CD4-positive, alpha-beta T cell (primary cell): Measurements from ENCODE around the gene KIF26B. TPM values are rescaled to one million over a fixed set of nuclear protein-coding genes. Genes with fewer than 3 reads are reported as not detected.
"Not testable (repeated sequence)": the region's sequence is repeated elsewhere in the genome, so short reads cannot be mapped to it uniquely, and the experiment has no call there.

Source experiments
- ATAC-seq: fragments of 200-7000 bp; cut with Tn5 transposase; one replicate; pipeline ENCODE4 v1.10.0; 2022; ENCODE audit warnings: mild to moderate bottlenecking; ENCODE audit not compliant: poor library complexity
- CTCF ChIA-PET: fragments of 350-600 bp; sonication (Branson Sonifier 250); formaldehyde crosslinking; loops from one replicate; lab custom pipeline; 2021; ENCODE audit warnings: antibody characterized with exemption, inconsistent platforms; lab: Charles Lee
- POLR2A ChIA-PET: fragments of 350-600 bp; sonication (Branson Sonifier 250); formaldehyde crosslinking; loops from one replicate; lab custom pipeline; 2021; ENCODE audit warnings: antibody characterized with exemption, inconsistent platforms; lab: Charles Lee
- DNase-seq, 14 experiments: peaks; one replicate each; pipeline ENCODE4 v3.0.0-alpha.2; 2013 to 2020; ENCODE audit warnings: mixed read lengths in 2 of 14
- H3K27ac ChIP-seq, 2 donors: one replicate each; pipeline versions ENCODE4 v1.5.1 to v1.7.0; 2013; ENCODE audit warnings: low read length in 2 of 2, low read depth in 1 of 2, mild to moderate bottlenecking in 1 of 2
- H3K27me3 ChIP-seq, 2 experiments: 1 replicate in 1 of 2; 2 replicates in 1 of 2; pipeline versions ENCODE4 v1.6.1 to v1.7.0; 2013; ENCODE audit warnings: low read length in 2 of 2, control low read depth in 1 of 2, mild to moderate bottlenecking in 1 of 2, moderate library complexity in 1 of 2; ENCODE audit not compliant: insufficient read depth in 2 of 2, control insufficient read depth in 1 of 2
- H3K36me3 ChIP-seq: one replicate; pipeline ENCODE4 v1.6.1; 2013; ENCODE audit warnings: low read length, control low read depth; ENCODE audit not compliant: insufficient read depth
- H3K4me1 ChIP-seq: one replicate; pipeline ENCODE4 v1.6.1; 2013; ENCODE audit warnings: low read length, control low read depth; ENCODE audit not compliant: insufficient read depth
- H3K4me3 ChIP-seq: one replicate; pipeline ENCODE4 v1.5.1; 2013; ENCODE audit warnings: mild to moderate bottlenecking, low read length, moderate library complexity
- H3K9me3 ChIP-seq, 2 experiments: 1 replicate in 1 of 2; 2 replicates in 1 of 2; pipeline versions ENCODE4 v1.6.1 to v1.7.0; 2013; ENCODE audit warnings: low read length in 2 of 2, mild to moderate bottlenecking in 2 of 2, control low read depth in 1 of 2, moderate library complexity in 1 of 2; ENCODE audit not compliant: control insufficient read depth in 1 of 2, insufficient read depth in 1 of 2
- H3K27ac Mint-ChIP-seq: one replicate; pipeline ENCODE4 v1.8.0; 2020; ENCODE audit warnings: mixed read lengths
- H3K27me3 Mint-ChIP-seq: one replicate; pipeline ENCODE4 v1.8.0; 2021; ENCODE audit warnings: mixed read lengths
- H3K36me3 Mint-ChIP-seq: one replicate; pipeline ENCODE4 v1.8.0; 2021; ENCODE audit warnings: low read depth, mixed read lengths
- H3K4me1 Mint-ChIP-seq: one replicate; pipeline ENCODE4 v1.8.0; 2021; ENCODE audit warnings: low read depth, mixed read lengths
- H3K4me3 Mint-ChIP-seq: one replicate; pipeline ENCODE4 v1.8.0; 2020; ENCODE audit warnings: mild to moderate bottlenecking, mixed read lengths
- H3K9me3 Mint-ChIP-seq: one replicate; pipeline ENCODE4 v1.8.0; 2020; ENCODE audit warnings: mixed read lengths
- CTCF ChIP-seq: fragments of 200-600 bp; IDR thresholded peaks from one replicate; pipeline ENCODE4 v1.8.0; 2022; ENCODE audit warnings: antibody characterized with exemption, mild to moderate bottlenecking
- intact Hi-C, 2 experiments: fragments of 100-400 bp; cut with DNase I in 1 of 2; cut with micrococcal nuclease in 1 of 2; formaldehyde crosslinking; loops; one replicate each; pipeline versions ENCODE4 v1.15.1 to v1.9.0; 2023 to 2025; cut with DNase I, micrococcal nuclease
- total RNA-seq, 174 experiments: library from RNA in 2 of 174; stranded (reverse) in 2 of 174; gene quantifications; one replicate each; pipeline ENCODE4 v1.2.3 and lab custom pipeline; 2021 to 2026

KIF26B gene
- total RNA-seq, 2 experiments from 2014 or later, result 0.03 TPM; not detected in 1

GRCh38 chr1:245730801-245731200 lies 576.0 kb downstream of the KIF26B start:
- POLR2A ChIA-PET, result no interaction called here
- CTCF ChIA-PET, result no interaction called here
- no peaks in the 10 kb centered on the region for H3K4me1 Mint-ChIP-seq

GRCh38 chr1:245740336-245740735 lies 585.6 kb downstream of the KIF26B start:
- H3K4me1 ChIP-seq, H3K27ac Mint-ChIP-seq, intact Hi-C loops, H3K27me3 Mint-ChIP-seq, DNase-seq, H3K36me3 ChIP-seq, H3K4me3 ChIP-seq, CTCF ChIA-PET, H3K27me3 ChIP-seq, H3K4me1 Mint-ChIP-seq, H3K27ac ChIP-seq, ATAC-seq, POLR2A ChIA-PET, H3K4me3 Mint-ChIP-seq: not testable (repeated sequence)
- H3K9me3 ChIP-seq, result peaks cover 0 to 12% of the 10 kb centered on the region in 2 experiments
- H3K9me3 Mint-ChIP-seq, result peaks cover 12% of the 10 kb centered on the region
- H3K36me3 Mint-ChIP-seq, result peaks cover 22% of the 10 kb centered on the region

More at GRCh38 chr1:245730801-245731200, 576.0 kb downstream of the KIF26B start:
- H3K36me3 ChIP-seq, result no peaks in the 10 kb centered on the region
- TF ChIP-seq CTCF, result no peak
- Mint-ChIP-seq H3K9me3 (peaks cover 46% of the 10 kb centered on the region), H3K4me3 (no peak overlapping the region), H3K27ac (no peak overlapping the region), H3K27me3 (no peaks in the 10 kb centered on the region), H3K36me3 (peaks cover 38% of the 10 kb centered on the region)
- intact Hi-C loops, result no loop called here
- H3K9me3 ChIP-seq, result peaks cover 0 to 3% of the 10 kb centered on the region in 2 experiments
- no peak for ATAC-seq
- H3K4me3 ChIP-seq, result no peak overlapping the region
- no peak for DNase-seq
- H3K27me3 ChIP-seq, result no peaks in the 10 kb centered on the region
- H3K4me1 ChIP-seq, result no peaks in the 10 kb centered on the region
- H3K27ac ChIP-seq, result no peak overlapping the region

- Mint-ChIP-seq H3K4me1 (no peaks in the 10 kb centered on the region), H3K9me3 (peaks cover 20% of the 10 kb centered on the region), H3K27ac (no peak overlapping the region), H3K4me3 (no peak overlapping the region), H3K36me3 (peaks cover 47% of the 10 kb centered on the region), H3K27me3 (no peaks in the 10 kb centered on the region)
- Histone ChIP-seq H3K4me1 (no peaks in the 10 kb centered on the region), H3K4me3 (no peak overlapping the region), H3K36me3 (no peaks in the 10 kb centered on the region), H3K27me3 (no peaks in the 10 kb centered on the region), H3K27ac (no peak overlapping the region), H3K9me3 (peaks cover 0 to 11% of the 10 kb centered on the region in 2 experiments)
- ChIA-PET CTCF (no interaction called here), POLR2A (no interaction called here)
- ATAC-seq, result no peak
- no peak for DNase-seq
- no peak for TF ChIP-seq CTCF
- intact Hi-C loops, result no loop called here
Measured at GRCh38 chr1:245742896-245743295, 588.1 kb downstream of the KIF26B start.

GRCh38 chr1:245748240-245748639 lies 593.5 kb downstream of the KIF26B start:
- ChIA-PET CTCF (no interaction called here), POLR2A (no interaction called here)
- intact Hi-C loops, result no loop called here
- no peak overlapping the region for H3K27ac Mint-ChIP-seq
- peaks cover 0 to 14% of the 10 kb centered on the region in 2 experiments for H3K9me3 ChIP-seq
- ATAC-seq, result no peak
- H3K36me3 ChIP-seq, result peaks cover 5% of the 10 kb centered on the region
- DNase-seq, result no peak
- no peaks in the 10 kb centered on the region for H3K4me1 ChIP-seq
- H3K4me3 ChIP-seq, result no peak overlapping the region
- no peaks in the 10 kb centered on the region for H3K27me3 Mint-ChIP-seq
- TF ChIP-seq CTCF, result no peak
- H3K4me1 Mint-ChIP-seq, result no peaks in the 10 kb centered on the region
- H3K4me3 Mint-ChIP-seq, result no peak overlapping the region
- no peak overlapping the region for H3K27ac ChIP-seq
- peaks cover 87% of the 10 kb centered on the region for H3K36me3 Mint-ChIP-seq
- no peaks in the 10 kb centered on the region for H3K27me3 ChIP-seq
- peaks cover 20% of the 10 kb centered on the region for H3K9me3 Mint-ChIP-seq
